SU-DHL-6 (cell line): ENCODE data around the gene TELO2.

Experiments
- H2AFZ ChIP-seq: fragments of 200-600 bp; sonication (generic); 2 replicates; pipeline ENCODE4 v1.6.1; 2014; ENCODE audit warnings: low read depth, mild to moderate bottlenecking, moderate library complexity, mixed read lengths, antibody characterized with exemption, low read length; ENCODE audit not compliant: severe bottlenecking
- H3F3A ChIP-seq: fragments of 200-600 bp; shearing (Covaris generic); 2 replicates; pipeline ENCODE4 v1.6.0; 2016; ENCODE audit warnings: antibody characterized with exemption, mild to moderate bottlenecking; ENCODE audit not compliant: insufficient read depth
- H3K27ac ChIP-seq: fragments of 200-600 bp; sonication (generic); 2 replicates; pipeline ENCODE4 v1.5.1; 2016; ENCODE audit warnings: low read depth, mild to moderate bottlenecking, low read length, moderate library complexity, mixed read lengths
- H3K27me3 ChIP-seq: fragments of 200-600 bp; sonication (generic), shearing (Covaris generic); 2 replicates; pipeline ENCODE4 v1.6.0; 2014; ENCODE audit warnings: mild to moderate bottlenecking, low read length
- H3K36me3 ChIP-seq: fragments of 200-600 bp; sonication (generic); 2 replicates; pipeline ENCODE4 v1.6.1; 2014; ENCODE audit warnings: mild to moderate bottlenecking, low read length, mixed read lengths
- H3K4me2 ChIP-seq: fragments of 300-600, 200-600 bp; shearing (Covaris generic), sonication (generic); 2 replicates; pipeline ENCODE4 v1.6.0; 2014; ENCODE audit warnings: low read length, low read depth, mild to moderate bottlenecking; ENCODE audit not compliant: poor library complexity, severe bottlenecking
- H3K4me3 ChIP-seq: fragments of 200-600 bp; sonication (generic); 2 replicates; pipeline ENCODE4 v1.5.1; 2014; ENCODE audit warnings: antibody characterized with exemption, low read length, mild to moderate bottlenecking, mixed read lengths; ENCODE audit not compliant: insufficient read depth, poor library complexity, severe bottlenecking
- H3K79me2 ChIP-seq: fragments of 200-600 bp; sonication (generic); 2 replicates; pipeline ENCODE4 v1.6.1; 2014; ENCODE audit warnings: mild to moderate bottlenecking, low read length, moderate library complexity; ENCODE audit not compliant: insufficient read depth
- H3K9ac ChIP-seq: fragments of 200-600 bp; sonication (generic); 2 replicates; pipeline ENCODE4 v1.7.0; 2014; ENCODE audit warnings: mild to moderate bottlenecking, low read length
- H3K9me2 ChIP-seq: fragments of 200-600 bp; sonication (generic); replicated peaks from 2 replicates; pipeline ENCODE4 v1.6.1; 2014; ENCODE audit warnings: low read length; ENCODE audit not compliant: insufficient read depth
- H3K9me3 ChIP-seq: fragments of 200-600 bp; sonication (generic); 2 replicates; pipeline ENCODE4 v1.6.1; 2014; ENCODE audit warnings: low read length, mixed read lengths; ENCODE audit not compliant: insufficient read depth
- H4K20me1 ChIP-seq: fragments of 200-600 bp; sonication (generic); 2 replicates; pipeline ENCODE4 v1.6.1; 2014; ENCODE audit warnings: low read depth, mild to moderate bottlenecking, antibody characterized with exemption, low read length, moderate library complexity, mixed read lengths
- CTCF ChIP-seq: fragments of 200-600 bp; sonication (generic); IDR thresholded peaks from one replicate; pipeline ENCODE4 v1.5.1; 2017; ENCODE audit warnings: antibody characterized with exemption, mild to moderate bottlenecking, low read length, moderate library complexity; ENCODE audit not compliant: insufficient read depth, poor library complexity, severe bottlenecking
- EZH2phosphoT487 ChIP-seq: fragments of 200-600 bp; sonication (generic), shearing (Covaris generic); conservative IDR thresholded peaks from 2 replicates; pipeline ENCODE4 v1.6.1; 2018; ENCODE audit warnings: mild to moderate bottlenecking, antibody characterized with exemption, low read length, moderate library complexity, mixed read lengths

The TELO2 gene

GRCh38 chr16:1509307-1510221 lies 16.4 kb downstream of the TELO2 start:
- no peaks in the 10 kb centered on the region for H3K9me3 ChIP-seq
- H2AFZ ChIP-seq: no peak overlapping the region
- no peaks in the 10 kb centered on the region for H3K27me3 ChIP-seq
- no peak overlapping the region for H3K4me3 ChIP-seq
- H3K79me2 ChIP-seq: no peaks in the 10 kb centered on the region
- no peaks in the 10 kb centered on the region for H3K36me3 ChIP-seq
- H3K9me2 ChIP-seq: no peaks in the 10 kb centered on the region
- H3K4me2 ChIP-seq: no peak overlapping the region
- H4K20me1 ChIP-seq: no peaks in the 10 kb centered on the region
- H3K9ac ChIP-seq: no peak overlapping the region
- no peak for TF ChIP-seq CTCF
- TF ChIP-seq EZH2phosphoT487: no peak
- no peaks in the 10 kb centered on the region for H3F3A ChIP-seq
- H3K27ac ChIP-seq: no peak overlapping the region

- Histone ChIP-seq H3K9me3 (no peaks in the 10 kb centered on the region), H3K4me3 (no peak overlapping the region), H2AFZ (no peak overlapping the region), H3K9me2 (no peaks in the 10 kb centered on the region), H3K9ac (no peak overlapping the region), H3F3A (no peaks in the 10 kb centered on the region), H3K79me2 (no peaks in the 10 kb centered on the region), H3K4me2 (no peak overlapping the region), H4K20me1 (no peaks in the 10 kb centered on the region), H3K27me3 (no peaks in the 10 kb centered on the region), H3K36me3 (no peaks in the 10 kb centered on the region), H3K27ac (no peak overlapping the region)
- TF ChIP-seq EZH2phosphoT487 (no peak), CTCF (no peak)
These were observed 17.1 kb downstream of the TELO2 start for GRCh38 chr16:1510272-1510671.

- TF ChIP-seq EZH2phosphoT487 (no peak), CTCF (no peak)
- H4K20me1 ChIP-seq: no peaks in the 10 kb centered on the region
- no peak overlapping the region for H3K9ac ChIP-seq
- H2AFZ ChIP-seq: no peak overlapping the region
- no peak overlapping the region for H3K4me2 ChIP-seq
- no peak overlapping the region for H3K27ac ChIP-seq
- no peaks in the 10 kb centered on the region for H3K9me3 ChIP-seq
- no peaks in the 10 kb centered on the region for H3K36me3 ChIP-seq
- H3K9me2 ChIP-seq: no peaks in the 10 kb centered on the region
- no peaks in the 10 kb centered on the region for H3F3A ChIP-seq
- H3K27me3 ChIP-seq: no peaks in the 10 kb centered on the region
- H3K4me3 ChIP-seq: no peak overlapping the region
- no peaks in the 10 kb centered on the region for H3K79me2 ChIP-seq
These were observed 17.8 kb downstream of the TELO2 start for GRCh38 chr16:1510941-1511351.
